ENCODE results near the gene IQGAP3.

The IQGAP3 gene

GRCh38 chr1:156601892-156602291 lies 29.5 kb upstream of the IQGAP3 start:
- no peaks in the 10 kb centered on the region for H3K27me3 Mint-ChIP-seq
- peaks cover 15% of the 10 kb centered on the region for H3K36me3 Mint-ChIP-seq
- CTCF ChIA-PET = interaction anchor here (0.6 to 3.0 kb wide), 7 partner anchors 8 to 156 kb away, joined by 3 to 9 read pairs (median 4); partner anchors contain the start of gene NAXE
- no peak for DNase-seq
- H3K4me1 Mint-ChIP-seq = peaks cover 41% of the 10 kb centered on the region
- H3K4me3 Mint-ChIP-seq = peak overlapping the region; percentile 98
- H3K9me3 Mint-ChIP-seq = no peaks in the 10 kb centered on the region
- no peak overlapping the region for H3K27ac Mint-ChIP-seq

GRCh38 chr1:156601122-156601830 lies 28.9 kb upstream of the IQGAP3 start, which contains the start of gene GPATCH4:
GPATCH4 (minus strand) TSS chr1:156601479.
- no peaks in the 10 kb centered on the region for H3K27me3 Mint-ChIP-seq
- CTCF ChIA-PET = interaction anchor here (0.6 to 3.0 kb wide), 9 partner anchors 10 to 155 kb away, joined by 3 to 9 read pairs (median 4); partner anchors contain the start of gene NAXE

GRCh38 chr1:156600733-156601121 lies 28.4 kb upstream of the IQGAP3 start:
- Mint-ChIP-seq H3K36me3 (peaks cover 23% of the 10 kb centered on the region), H3K9me3 (no peaks in the 10 kb centered on the region), H3K4me1 (peaks cover 41% of the 10 kb centered on the region), H3K27ac (peak overlapping the region; percentile 93), H3K27me3 (no peaks in the 10 kb centered on the region), H3K4me3 (peak overlapping the region; percentile 98)
- DNase-seq = no peak
- CTCF ChIA-PET = interaction anchor here (0.6 to 3.0 kb wide), 5 partner anchors 9 to 215 kb away, joined by 3 to 9 read pairs (median 6); partner anchors contain the start of gene NAXE

More at GRCh38 chr1:156601122-156601830, 28.9 kb upstream of the IQGAP3 start, which contains the start of gene GPATCH4:
- H3K36me3 Mint-ChIP-seq = peaks cover 20% of the 10 kb centered on the region
- H3K27ac Mint-ChIP-seq = peak within 1 kb of the TSS; percentile 93
- DNase-seq = peak; percentile 89
- peaks cover 41% of the 10 kb centered on the region for H3K4me1 Mint-ChIP-seq
- no peaks in the 10 kb centered on the region for H3K9me3 Mint-ChIP-seq
- peak within 1 kb of the TSS; percentile 98 for H3K4me3 Mint-ChIP-seq

- H3K4me3 Mint-ChIP-seq = peak overlapping the region; percentile 98
- no peaks in the 10 kb centered on the region for H3K27me3 Mint-ChIP-seq
- H3K36me3 Mint-ChIP-seq = peaks cover 33% of the 10 kb centered on the region
- DNase-seq = no peak
- CTCF ChIA-PET = interaction anchor here (0.5 to 3.0 kb wide), 7 partner anchors 8 to 119 kb away, joined by 3 to 9 read pairs (median 6); partner anchors contain the start of gene NAXE
- no peak overlapping the region for H3K27ac Mint-ChIP-seq
- peaks cover 46% of the 10 kb centered on the region for H3K4me1 Mint-ChIP-seq
- H3K9me3 Mint-ChIP-seq = no peaks in the 10 kb centered on the region
Observed at GRCh38 chr1:156599811-156600210, 27.4 kb upstream of the IQGAP3 start.

GRCh38 chr1:156598731-156599432 lies 26.5 kb upstream of the IQGAP3 start:
- H3K27me3 Mint-ChIP-seq = no peaks in the 10 kb centered on the region
- peaks cover 46% of the 10 kb centered on the region for H3K4me1 Mint-ChIP-seq
- peaks cover 33% of the 10 kb centered on the region for H3K36me3 Mint-ChIP-seq
- no peak overlapping the region for H3K4me3 Mint-ChIP-seq
- H3K9me3 Mint-ChIP-seq = no peaks in the 10 kb centered on the region
- CTCF ChIA-PET = interaction anchor here (0.6 to 2.7 kb wide), 8 partner anchors 10 to 370 kb away, joined by 3 to 6 read pairs (median 4); no protein-coding TSS in a partner anchor
- H3K27ac Mint-ChIP-seq = no peak overlapping the region
- no peak for DNase-seq

GRCh38 chr1:156598125-156598524 lies 25.8 kb upstream of the IQGAP3 start:
- Mint-ChIP-seq H3K9me3 (no peaks in the 10 kb centered on the region), H3K4me1 (peaks cover 48% of the 10 kb centered on the region), H3K36me3 (peaks cover 33% of the 10 kb centered on the region), H3K27ac (no peak overlapping the region), H3K4me3 (no peak overlapping the region), H3K27me3 (no peaks in the 10 kb centered on the region)
- CTCF ChIA-PET = interaction anchor here (1.2 to 2.0 kb wide), 4 partner anchors 10 to 212 kb away, joined by 3 to 6 read pairs (median 4); no protein-coding TSS in a partner anchor
- DNase-seq = no peak

- no peak for DNase-seq
- CTCF ChIA-PET = interaction anchor here (1.1 to 2.4 kb wide), 4 partner anchors 10 to 210 kb away, joined by 3 to 9 read pairs (median 6); no protein-coding TSS in a partner anchor
- Mint-ChIP-seq H3K27me3 (no peaks in the 10 kb centered on the region), H3K4me1 (peaks cover 45% of the 10 kb centered on the region), H3K4me3 (no peak overlapping the region), H3K36me3 (peaks cover 33% of the 10 kb centered on the region), H3K27ac (no peak overlapping the region), H3K9me3 (no peaks in the 10 kb centered on the region)
Observed at GRCh38 chr1:156596426-156596825, 24.1 kb upstream of the IQGAP3 start.

- Mint-ChIP-seq H3K27me3 (no peaks in the 10 kb centered on the region), H3K27ac (no peak overlapping the region), H3K4me1 (peaks cover 43% of the 10 kb centered on the region), H3K9me3 (no peaks in the 10 kb centered on the region), H3K4me3 (no peak overlapping the region), H3K36me3 (peaks cover 33% of the 10 kb centered on the region)
- CTCF ChIA-PET = interaction anchor here (1.3 to 5.0 kb wide), 6 partner anchors 9 to 114 kb away, joined by 3 to 29 read pairs (median 6); no protein-coding TSS in a partner anchor
- no peak for DNase-seq
Observed at GRCh38 chr1:156595016-156595415, 22.7 kb upstream of the IQGAP3 start.

- H3K27me3 Mint-ChIP-seq = no peaks in the 10 kb centered on the region
- no peak for DNase-seq
- H3K27ac Mint-ChIP-seq = no peak overlapping the region
- H3K36me3 Mint-ChIP-seq = peaks cover 33% of the 10 kb centered on the region
- H3K4me3 Mint-ChIP-seq = no peak overlapping the region
- peaks cover 37% of the 10 kb centered on the region for H3K4me1 Mint-ChIP-seq
- H3K9me3 Mint-ChIP-seq = no peaks in the 10 kb centered on the region
- CTCF ChIA-PET = interaction anchor here (0.6 to 5.0 kb wide), 6 partner anchors 8 to 113 kb away, joined by 3 to 29 read pairs (median 4); no protein-coding TSS in a partner anchor
Observed at GRCh38 chr1:156594190-156594589, 21.8 kb upstream of the IQGAP3 start.

GRCh38 chr1:156593661-156593989 lies 21.3 kb upstream of the IQGAP3 start:
- H3K27me3 Mint-ChIP-seq = peaks cover under 1% of the 10 kb centered on the region
- peaks cover 29% of the 10 kb centered on the region for H3K36me3 Mint-ChIP-seq
- no peak for DNase-seq
- H3K4me1 Mint-ChIP-seq = peaks cover 33% of the 10 kb centered on the region
- no peaks in the 10 kb centered on the region for H3K9me3 Mint-ChIP-seq
- no peak overlapping the region for H3K27ac Mint-ChIP-seq
- CTCF ChIA-PET = interaction anchor here (1.4 to 5.0 kb wide), 5 partner anchors 9 to 113 kb away, joined by 3 to 29 read pairs (median 5); no protein-coding TSS in a partner anchor
- H3K4me3 Mint-ChIP-seq = no peak overlapping the region

GRCh38 chr1:156592910-156593660 lies 20.7 kb upstream of the IQGAP3 start:
- H3K36me3 Mint-ChIP-seq = peaks cover 24% of the 10 kb centered on the region
- H3K27me3 Mint-ChIP-seq = peaks cover 3% of the 10 kb centered on the region
- DNase-seq = no peak
- peaks cover 29% of the 10 kb centered on the region for H3K4me1 Mint-ChIP-seq
- H3K27ac Mint-ChIP-seq = peak overlapping the region; percentile 57
- peak overlapping the region; percentile 78 for H3K4me3 Mint-ChIP-seq
- CTCF ChIA-PET = interaction anchor here (1.6 to 5.0 kb wide), 5 partner anchors 9 to 112 kb away, joined by 4 to 29 read pairs (median 7); no protein-coding TSS in a partner anchor
- no peaks in the 10 kb centered on the region for H3K9me3 Mint-ChIP-seq

- Mint-ChIP-seq H3K36me3 (peaks cover 22% of the 10 kb centered on the region), H3K4me3 (peak overlapping the region; percentile 78), H3K27me3 (peaks cover 3% of the 10 kb centered on the region), H3K4me1 (peaks cover 28% of the 10 kb centered on the region), H3K27ac (peak overlapping the region; percentile 74), H3K9me3 (no peaks in the 10 kb centered on the region)
- CTCF ChIA-PET = interaction anchor here (1.3 to 5.0 kb wide), 5 partner anchors 9 to 207 kb away, joined by 4 to 29 read pairs (median 9); partner anchors contain the start of gene GPATCH4
- no peak for DNase-seq
Observed at GRCh38 chr1:156592158-156592909, 20.0 kb upstream of the IQGAP3 start.

Data from activated naive CD4-positive, alpha-beta T cell treated with anti-CD3 and anti-CD28 coated beads, Interleukin-2, amount 10 ng/mL, durations not matched to agents 7 days and 5 days (primary cell).